SK-N-MC (cell line): ENCODE measurements around the gene BBLN.

ENCODE experiments used
- EZH2 ChIP-seq: fragments of 200-600 bp; sonication (generic); IDR thresholded peaks from one replicate; pipeline ENCODE4 v1.6.1; 2017; ENCODE audit warnings: antibody characterized with exemption
- FOXP2 ChIP-seq: optimal IDR thresholded peaks from 2 replicates; pipeline ENCODE3; 2011; ENCODE audit warnings: mild to moderate bottlenecking, moderate library complexity; ENCODE audit not compliant: insufficient read depth; ENCODE audit errors: extremely low read length, control extremely low read depth
- POLR2AphosphoS5 ChIP-seq: IDR thresholded peaks from 2 replicates; pipeline ENCODE4 v1.6.1; 2012; ENCODE audit warnings: mild to moderate bottlenecking, low read depth, low read length, borderline replicate concordance

DNA sequence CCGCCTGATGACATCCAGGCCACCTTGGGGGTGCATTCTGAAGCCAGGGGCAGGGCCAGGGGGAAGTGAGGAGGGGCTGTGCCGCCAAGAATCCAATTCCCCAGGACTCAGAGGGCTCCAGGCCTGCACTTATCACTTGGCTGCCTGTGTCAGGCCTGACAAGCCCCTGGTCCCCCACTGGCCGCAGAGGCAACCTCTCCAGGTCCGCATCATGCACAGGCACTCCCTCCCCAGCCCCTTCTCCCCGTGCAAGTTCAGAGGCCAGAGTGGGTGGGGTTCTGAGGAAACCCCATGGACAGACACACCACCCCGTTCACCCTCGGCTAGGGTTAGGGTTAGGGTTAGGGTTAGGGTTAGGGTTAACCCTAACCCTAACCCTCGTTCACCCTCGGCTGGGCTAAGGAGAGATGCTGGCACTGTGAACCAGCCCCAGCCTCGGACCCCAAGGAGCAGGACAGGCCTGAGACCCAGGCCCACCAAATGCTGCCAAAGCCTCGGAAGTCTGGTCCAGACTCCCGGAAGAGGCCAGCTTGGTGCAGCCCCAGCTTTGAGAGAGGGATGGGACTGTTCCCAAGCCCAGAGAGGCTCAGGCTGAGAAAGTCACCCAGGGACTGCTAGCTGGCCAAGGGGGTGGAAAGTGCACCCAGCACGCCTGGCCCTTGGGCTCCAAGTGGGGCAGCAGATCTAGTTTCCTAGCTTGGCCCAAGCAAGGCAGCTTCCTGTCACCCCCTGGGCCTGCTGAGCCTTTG, 5.9 kb upstream of the BBLN start:
- TF ChIP-seq EZH2 (no peak), POLR2AphosphoS5 (no peak), FOXP2 (no peak)
